Lower lobe of right lung (tissue), 2 donors: ENCODE results near the gene WNK1. TPM values are rescaled to one million over a fixed set of nuclear protein-coding genes. Genes with fewer than 3 reads are reported as not detected.
"Not testable (repeated sequence)": the region's sequence is repeated elsewhere in the genome, so short reads cannot be mapped to it uniquely, and the experiment has no call there.

Experiments used
- ATAC-seq, 2 donors: fragments of 200-7000 bp; cut with Tn5 transposase; one replicate each; pipeline ENCODE4 v1.9.1; 2020 to 2022; ENCODE audit warnings: mild to moderate bottlenecking in 2 of 2, moderate library complexity in 2 of 2
- DNase-seq: peaks from one replicate; pipeline ENCODE4 v3.0.0-alpha.2; 2020
- H3K27ac ChIP-seq: fragments of 200-600 bp; one replicate; pipeline ENCODE4 v1.8.0; 2022
- H3K27me3 ChIP-seq: fragments of 200-600 bp; one replicate; pipeline ENCODE4 v1.8.0; 2022; ENCODE audit warnings: low read depth
- H3K36me3 ChIP-seq: fragments of 200-600 bp; one replicate; pipeline ENCODE4 v1.8.0; 2022; ENCODE audit warnings: mild to moderate bottlenecking
- H3K4me1 ChIP-seq: fragments of 200-600 bp; one replicate; pipeline ENCODE4 v1.8.0; 2022
- H3K4me3 ChIP-seq: fragments of 200-600 bp; one replicate; pipeline ENCODE4 v1.8.0; 2022; ENCODE audit warnings: mild to moderate bottlenecking
- H3K9me3 ChIP-seq: fragments of 200-600 bp; one replicate; pipeline ENCODE4 v1.8.0; 2022
- intact Hi-C: fragments of 100-400 bp; cut with DNase I; formaldehyde crosslinking; loops from one replicate; pipeline ENCODE4 v1.11.0; 2022
- total RNA-seq: library from RNA; stranded (reverse); fragmentation: NEBNext Ultra II Directional; extraction: Animal tissue kit (Norgen Biotek cat#: 25700); gene quantifications from one replicate; pipeline ENCODE4 v1.2.1, GENCODE V29; 2021
- TF ChIP-seq, protein P1 (sequence below): fragments of 200-600 bp; IDR thresholded peaks from one replicate; pipeline ENCODE4 v1.8.0; 2022; ENCODE audit warnings: antibody characterized with exemption, mild to moderate bottlenecking
- donor health status: DM: no; HTN: yes; CAD: no; lungs with severe emphysema.

WNK1 gene
- total RNA-seq, 1 donor from 2014 or later = 206 TPM

GRCh38 chr12:846421-846820 lies 94.0 kb downstream of the WNK1 start:
- no peaks in the 10 kb centered on the region for H3K9me3 ChIP-seq
- TF ChIP-seq, protein P1, sequence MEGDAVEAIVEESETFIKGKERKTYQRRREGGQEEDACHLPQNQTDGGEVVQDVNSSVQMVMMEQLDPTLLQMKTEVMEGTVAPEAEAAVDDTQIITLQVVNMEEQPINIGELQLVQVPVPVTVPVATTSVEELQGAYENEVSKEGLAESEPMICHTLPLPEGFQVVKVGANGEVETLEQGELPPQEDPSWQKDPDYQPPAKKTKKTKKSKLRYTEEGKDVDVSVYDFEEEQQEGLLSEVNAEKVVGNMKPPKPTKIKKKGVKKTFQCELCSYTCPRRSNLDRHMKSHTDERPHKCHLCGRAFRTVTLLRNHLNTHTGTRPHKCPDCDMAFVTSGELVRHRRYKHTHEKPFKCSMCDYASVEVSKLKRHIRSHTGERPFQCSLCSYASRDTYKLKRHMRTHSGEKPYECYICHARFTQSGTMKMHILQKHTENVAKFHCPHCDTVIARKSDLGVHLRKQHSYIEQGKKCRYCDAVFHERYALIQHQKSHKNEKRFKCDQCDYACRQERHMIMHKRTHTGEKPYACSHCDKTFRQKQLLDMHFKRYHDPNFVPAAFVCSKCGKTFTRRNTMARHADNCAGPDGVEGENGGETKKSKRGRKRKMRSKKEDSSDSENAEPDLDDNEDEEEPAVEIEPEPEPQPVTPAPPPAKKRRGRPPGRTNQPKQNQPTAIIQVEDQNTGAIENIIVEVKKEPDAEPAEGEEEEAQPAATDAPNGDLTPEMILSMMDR = no peak
- peaks cover 9% of the 10 kb centered on the region for H3K36me3 ChIP-seq
- peaks cover 4% of the 10 kb centered on the region for H3K4me1 ChIP-seq
- no peak overlapping the region for H3K4me3 ChIP-seq
- no peaks in the 10 kb centered on the region for H3K27me3 ChIP-seq
- no peak for DNase-seq
- no peak for ATAC-seq
- no peak overlapping the region for H3K27ac ChIP-seq
- intact Hi-C loops = no loop called here

GRCh38 chr12:848173-848865 lies 95.9 kb downstream of the WNK1 start:
- H3K27ac ChIP-seq = no peak overlapping the region
- no peaks in the 10 kb centered on the region for H3K27me3 ChIP-seq
- H3K36me3 ChIP-seq = peaks cover 9% of the 10 kb centered on the region
- no peak for ATAC-seq
- TF ChIP-seq, protein P1 = no peak
- intact Hi-C loops = no loop called here
- peaks cover 15% of the 10 kb centered on the region for H3K4me1 ChIP-seq
- H3K4me3 ChIP-seq = no peak overlapping the region
- DNase-seq = no peak
- no peaks in the 10 kb centered on the region for H3K9me3 ChIP-seq

DNA sequence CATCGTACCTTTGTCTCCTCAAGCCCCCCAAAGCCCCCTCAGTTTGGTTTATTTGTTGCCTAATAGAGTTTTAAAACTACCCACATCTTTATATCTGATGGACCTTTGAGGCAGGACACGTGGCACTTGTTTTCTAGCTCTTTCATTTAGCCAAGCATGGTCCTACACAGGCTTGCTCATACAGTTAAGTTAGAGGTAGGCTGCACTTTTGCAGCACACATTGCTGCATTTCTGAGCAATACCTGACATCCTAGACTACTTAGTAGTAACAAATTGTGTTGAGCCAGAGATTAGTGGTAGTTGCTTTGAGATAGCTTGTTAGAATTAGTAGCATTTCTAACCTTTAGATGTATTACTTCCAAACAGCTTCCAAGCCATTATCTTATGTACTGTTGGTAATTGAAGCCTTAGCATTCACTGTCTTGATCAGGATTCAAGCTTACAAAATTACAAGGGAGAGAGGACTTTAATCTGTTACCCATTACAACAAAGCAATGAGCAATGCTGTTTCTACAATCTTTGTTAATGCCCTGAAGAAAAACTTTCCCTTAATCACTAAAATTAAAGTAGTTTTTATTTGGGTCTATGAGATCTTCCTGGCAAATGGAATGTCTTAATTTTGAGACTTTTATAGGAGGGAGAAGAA lies 96.6 kb downstream of the WNK1 start:
- peaks cover 9% of the 10 kb centered on the region for H3K36me3 ChIP-seq
- no peaks in the 10 kb centered on the region for H3K9me3 ChIP-seq
- H3K27me3 ChIP-seq = no peaks in the 10 kb centered on the region
- TF ChIP-seq, protein P1 = no peak
- peaks cover 15% of the 10 kb centered on the region for H3K4me1 ChIP-seq
- intact Hi-C loops = no loop called here
- ATAC-seq = no peak
- DNase-seq = no peak
- H3K4me3 ChIP-seq = no peak overlapping the region
- H3K27ac ChIP-seq = no peak overlapping the region

DNA sequence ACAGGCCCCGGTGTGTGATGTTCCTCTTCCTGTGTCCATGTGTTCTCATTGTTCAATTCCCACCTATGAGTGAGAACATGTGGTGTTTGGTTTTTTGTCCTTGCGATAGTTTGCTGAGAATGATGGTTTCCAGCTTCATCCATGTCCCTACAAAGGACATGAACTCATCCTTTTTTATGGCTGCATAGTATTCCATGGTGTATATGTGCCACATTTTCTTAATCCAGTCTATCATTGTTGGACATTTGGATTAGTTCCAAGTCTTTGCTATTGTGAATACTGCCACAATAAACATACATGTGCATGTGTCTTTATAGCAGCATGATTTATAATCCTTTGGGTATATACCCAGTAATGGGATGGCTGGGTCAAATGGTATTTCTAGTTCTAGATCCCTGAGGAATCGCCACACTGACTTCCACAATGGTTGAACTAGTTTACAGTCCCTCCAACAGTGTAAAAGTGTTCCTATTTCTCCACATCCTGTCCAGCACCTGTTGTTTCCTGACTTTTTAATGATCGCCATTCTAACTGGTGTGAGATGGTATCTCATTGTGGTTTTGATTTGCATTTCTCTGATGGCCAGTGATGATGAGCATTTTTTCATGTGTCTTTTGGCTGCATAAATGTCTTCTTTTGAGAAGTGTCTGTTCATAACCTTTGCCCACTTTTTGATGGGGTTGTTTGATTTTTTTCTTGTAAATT lies 97.5 kb downstream of the WNK1 start:
- H3K4me3 ChIP-seq, intact Hi-C loops, H3K36me3 ChIP-seq, H3K9me3 ChIP-seq, DNase-seq, H3K27me3 ChIP-seq, H3K27ac ChIP-seq, ATAC-seq: not testable (repeated sequence)
- H3K4me1 ChIP-seq = peaks cover 15% of the 10 kb centered on the region

GRCh38 chr12:851343-851742 lies 99.0 kb downstream of the WNK1 start:
- Histone ChIP-seq H3K4me3 (no peak overlapping the region), H3K4me1 (peaks cover 15% of the 10 kb centered on the region), H3K9me3 (no peaks in the 10 kb centered on the region), H3K36me3 (no peaks in the 10 kb centered on the region), H3K27me3 (no peaks in the 10 kb centered on the region), H3K27ac (no peak overlapping the region)
- DNase-seq (no peak), ATAC-seq (no peak)
- TF ChIP-seq, protein P1 = no peak
- intact Hi-C loops = no loop called here

DNA sequence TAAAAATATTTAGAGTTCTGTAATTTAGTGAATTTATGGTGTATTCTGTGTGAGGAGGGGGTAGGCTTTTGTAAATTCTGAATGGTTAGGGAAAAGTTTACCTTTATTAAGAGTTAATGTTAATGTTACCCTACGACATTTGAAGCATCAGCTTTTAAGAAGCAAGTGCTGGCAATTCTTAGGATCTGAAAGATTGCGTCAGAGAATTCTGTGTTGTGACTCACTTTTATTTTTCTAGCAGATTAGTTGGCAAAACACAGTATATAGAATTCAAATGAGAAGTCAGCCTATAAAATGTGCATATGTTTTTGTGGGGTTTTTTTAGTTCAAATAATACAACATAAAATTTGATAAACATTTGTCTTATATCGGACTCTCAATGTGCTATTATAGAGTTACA lies 99.5 kb downstream of the WNK1 start:
- Histone ChIP-seq H3K36me3 (peaks cover 1% of the 10 kb centered on the region), H3K9me3 (no peaks in the 10 kb centered on the region), H3K4me3 (no peak overlapping the region), H3K27me3 (no peaks in the 10 kb centered on the region), H3K27ac (no peak overlapping the region), H3K4me1 (peaks cover 15% of the 10 kb centered on the region)
- DNase-seq (no peak), ATAC-seq (peak in 1 of 2 donors; percentile 62)
- TF ChIP-seq, protein P1 = no peak
- intact Hi-C loops = no loop called here
